Activated CD4-positive, alpha-beta T cell treated with anti-CD3 and anti-CD28 coated beads, Interleukin-2, Interleukin-6, amounts not matched to agents 100 ng/mL and 50 ng/mL, durations not matched to agents 16 hours and 8 hours (primary cell): Measurements from ENCODE around the gene RXFP4.
"Not testable (repeated sequence)": the region's sequence is repeated elsewhere in the genome, so short reads cannot be mapped to it uniquely, and the experiment has no call there.

Source experiments
- DNase-seq: peaks from one replicate; pipeline ENCODE4 v3.0.0-alpha.2; 2020

The RXFP4 gene

DNA sequence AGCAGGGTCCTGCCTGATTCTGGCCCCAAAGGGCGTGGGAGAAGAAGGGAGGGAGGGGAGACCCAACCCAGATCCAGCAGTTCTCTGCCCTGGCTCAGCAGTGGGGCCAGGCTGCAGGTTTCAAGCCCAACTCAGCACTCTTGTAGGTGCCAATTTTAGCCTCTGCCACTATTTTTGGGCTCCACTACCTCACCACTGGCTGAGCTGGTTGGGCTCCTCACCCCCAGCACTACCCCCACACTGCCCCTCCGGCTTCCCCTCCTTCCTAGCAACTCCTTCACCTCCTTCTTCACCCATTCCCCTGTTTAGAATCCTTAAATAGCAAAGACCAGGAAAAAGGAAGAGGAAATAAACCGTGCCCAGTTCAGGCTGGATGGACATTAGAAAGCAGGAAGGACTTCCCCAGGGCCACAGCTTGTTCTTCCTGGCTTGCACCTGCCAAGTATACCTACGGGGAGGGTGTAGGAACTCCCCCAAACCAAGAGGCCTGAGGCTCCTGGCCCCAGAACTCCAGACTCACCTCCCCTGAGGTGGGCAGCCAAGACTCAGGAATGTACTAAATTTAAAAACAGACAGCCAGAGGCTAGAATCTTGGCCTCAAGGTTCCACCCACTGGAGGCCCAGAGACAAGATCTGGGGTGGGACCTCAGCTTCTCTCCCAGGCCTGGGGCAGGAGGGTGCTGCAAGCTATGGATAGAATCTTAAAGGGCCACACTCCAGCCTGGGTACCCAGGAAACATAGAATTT lies 38.3 kb downstream of the RXFP4 start:
- no peak for DNase-seq

- no peak for DNase-seq
These were observed 40.0 kb downstream of the RXFP4 start for GRCh38 chr1:155981266-155982088.

GRCh38 chr1:155982106-155982505 lies 40.7 kb downstream of the RXFP4 start:
- DNase-seq: no peak

DNA sequence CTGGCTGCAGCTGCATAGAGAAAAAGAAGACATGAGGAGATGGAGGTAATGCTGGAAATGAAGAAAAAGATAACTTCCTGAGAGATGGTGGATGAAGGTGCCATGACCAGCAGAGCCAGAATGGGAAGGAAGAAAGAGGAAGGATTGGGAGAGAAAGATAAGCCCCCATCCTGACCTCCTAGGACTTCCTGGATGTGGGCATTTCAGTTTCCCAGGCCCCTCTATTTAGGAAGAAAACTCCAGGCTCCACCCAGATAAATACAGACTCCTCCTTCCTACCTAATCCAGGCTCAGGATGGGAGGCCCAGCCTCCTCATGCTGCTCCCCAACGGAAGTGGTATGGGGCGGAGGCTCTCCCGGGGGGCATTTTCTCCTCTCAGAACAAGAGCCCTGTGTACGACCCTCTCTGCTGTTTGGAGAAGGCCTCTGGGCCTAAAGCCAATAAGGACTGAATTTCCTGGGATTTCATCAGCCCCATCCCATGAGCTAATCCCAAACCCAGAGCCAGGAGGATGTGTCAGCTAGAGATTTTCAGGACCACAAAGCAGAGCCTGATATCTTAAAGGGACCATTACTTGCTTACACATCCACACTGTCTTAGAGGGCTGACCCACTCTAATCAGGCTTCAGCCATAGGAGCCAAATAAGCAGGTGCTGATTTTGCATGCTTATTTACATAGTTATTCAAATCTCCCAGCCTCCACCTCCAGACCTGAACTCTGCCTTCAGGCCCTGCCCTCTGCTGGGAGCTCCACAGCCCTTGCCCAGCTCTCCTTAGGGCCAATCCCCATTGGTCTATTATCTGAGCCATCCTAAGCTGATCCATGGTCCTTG lies 42.0 kb downstream of the RXFP4 start:
- DNase-seq: no peak

- no peak for DNase-seq
These were observed 42.9 kb downstream of the RXFP4 start for GRCh38 chr1:155984341-155984740.

- not testable (repeated sequence) for DNase-seq
These were observed 43.6 kb downstream of the RXFP4 start for GRCh38 chr1:155984903-155985645.

- DNase-seq: peak; percentile 89
These were observed 48.0 kb downstream of the RXFP4 start for GRCh38 chr1:155989242-155990004.

DNA sequence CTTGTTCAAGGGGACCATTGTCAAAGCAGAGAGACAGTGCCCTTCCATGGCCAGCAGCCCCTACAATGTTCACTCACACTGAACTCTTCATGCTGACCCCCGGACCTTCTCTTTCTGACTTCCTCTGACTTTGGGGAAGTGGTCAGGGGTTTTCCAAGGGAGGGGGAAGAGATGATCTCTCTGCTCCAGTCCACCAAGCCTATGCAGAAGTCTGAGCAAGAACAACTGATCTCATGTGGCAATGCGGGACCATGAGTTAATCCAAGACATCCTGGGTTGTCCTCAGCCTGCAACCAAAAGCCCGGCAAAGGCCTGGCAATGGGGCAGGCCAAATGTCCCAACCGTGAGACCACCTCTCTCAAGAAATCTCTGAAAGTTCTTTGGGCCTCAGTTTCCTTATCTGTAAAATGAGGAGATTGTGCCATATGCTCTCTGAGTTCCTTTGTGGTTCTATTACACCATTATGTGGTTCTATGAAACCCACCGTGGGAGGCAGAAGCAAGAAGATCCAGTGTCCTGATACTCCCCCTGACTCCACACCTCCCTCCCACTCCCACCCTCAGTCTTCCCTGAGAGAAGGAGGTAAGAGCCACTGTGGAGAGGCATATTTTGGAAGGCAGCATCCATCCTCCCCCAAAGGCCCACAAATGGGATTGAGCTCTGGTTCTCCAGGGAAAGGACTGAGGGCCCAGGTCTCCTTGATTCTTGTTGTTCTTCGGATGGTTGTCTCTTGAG lies 48.7 kb downstream of the RXFP4 start:
- no peak for DNase-seq
